ENCODE measurements around the gene HCN2.

The HCN2 gene

DNA sequence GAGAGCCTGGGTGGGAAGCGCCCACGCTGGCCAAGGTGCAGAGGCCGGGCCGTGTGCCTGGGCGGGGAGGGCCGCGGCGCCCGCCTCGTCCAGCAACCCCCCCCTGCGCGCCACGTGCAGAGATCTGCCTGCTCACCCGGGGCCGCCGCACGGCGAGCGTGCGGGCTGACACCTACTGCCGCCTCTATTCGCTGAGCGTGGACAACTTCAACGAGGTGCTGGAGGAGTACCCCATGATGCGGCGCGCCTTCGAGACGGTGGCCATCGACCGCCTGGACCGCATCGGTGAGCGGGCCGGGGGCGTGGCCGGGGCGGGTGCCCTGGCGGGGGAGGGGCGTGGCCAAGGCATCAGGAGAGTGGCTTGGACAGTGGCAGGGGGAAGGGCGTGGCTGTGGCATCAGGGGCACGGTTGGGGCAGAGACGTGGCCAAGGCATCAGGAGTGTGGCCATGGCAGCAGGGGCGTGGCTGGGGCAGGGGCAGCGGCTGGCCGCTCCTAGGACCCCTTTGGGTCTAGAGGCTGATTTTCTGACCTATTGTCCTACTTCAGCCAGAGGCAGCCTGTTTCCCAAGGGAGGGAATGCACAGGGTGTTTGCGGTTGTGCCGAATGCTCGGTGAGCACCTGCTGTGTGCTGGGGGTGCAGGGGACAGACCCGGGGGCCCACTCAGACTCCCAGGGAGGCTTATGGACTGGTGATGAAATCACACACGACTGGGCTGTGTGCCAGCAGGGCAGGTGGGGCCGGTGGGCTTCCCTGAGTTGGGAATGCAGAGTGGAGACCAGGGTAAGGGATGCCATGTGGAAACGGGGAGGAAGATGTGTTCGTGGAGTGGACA lies 24.3 kb downstream of the HCN2 start:
- no peak for DNase-seq (ENCODE audit: low read depth)
- TF ChIP-seq, protein P1, sequence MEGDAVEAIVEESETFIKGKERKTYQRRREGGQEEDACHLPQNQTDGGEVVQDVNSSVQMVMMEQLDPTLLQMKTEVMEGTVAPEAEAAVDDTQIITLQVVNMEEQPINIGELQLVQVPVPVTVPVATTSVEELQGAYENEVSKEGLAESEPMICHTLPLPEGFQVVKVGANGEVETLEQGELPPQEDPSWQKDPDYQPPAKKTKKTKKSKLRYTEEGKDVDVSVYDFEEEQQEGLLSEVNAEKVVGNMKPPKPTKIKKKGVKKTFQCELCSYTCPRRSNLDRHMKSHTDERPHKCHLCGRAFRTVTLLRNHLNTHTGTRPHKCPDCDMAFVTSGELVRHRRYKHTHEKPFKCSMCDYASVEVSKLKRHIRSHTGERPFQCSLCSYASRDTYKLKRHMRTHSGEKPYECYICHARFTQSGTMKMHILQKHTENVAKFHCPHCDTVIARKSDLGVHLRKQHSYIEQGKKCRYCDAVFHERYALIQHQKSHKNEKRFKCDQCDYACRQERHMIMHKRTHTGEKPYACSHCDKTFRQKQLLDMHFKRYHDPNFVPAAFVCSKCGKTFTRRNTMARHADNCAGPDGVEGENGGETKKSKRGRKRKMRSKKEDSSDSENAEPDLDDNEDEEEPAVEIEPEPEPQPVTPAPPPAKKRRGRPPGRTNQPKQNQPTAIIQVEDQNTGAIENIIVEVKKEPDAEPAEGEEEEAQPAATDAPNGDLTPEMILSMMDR (conservative IDR thresholded peaks at IDR 0.05; ENCODE audit: low read length) = no peak
- H3K4me3 ChIP-seq (ENCODE audit: low read length) = no peak overlapping the region

DNA sequence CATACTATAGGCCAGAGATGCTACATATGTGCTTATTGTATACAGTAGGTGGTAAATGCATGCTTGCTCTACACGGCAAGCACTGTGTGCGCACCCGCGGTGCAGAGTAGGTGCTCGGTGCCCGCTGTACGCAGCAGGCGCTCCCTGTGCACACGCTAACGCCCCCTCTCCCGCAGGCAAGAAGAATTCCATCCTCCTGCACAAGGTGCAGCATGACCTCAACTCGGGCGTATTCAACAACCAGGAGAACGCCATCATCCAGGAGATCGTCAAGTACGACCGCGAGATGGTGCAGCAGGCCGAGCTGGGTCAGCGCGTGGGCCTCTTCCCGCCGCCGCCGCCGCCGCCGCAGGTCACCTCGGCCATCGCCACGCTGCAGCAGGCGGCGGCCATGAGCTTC lies 25.9 kb downstream of the HCN2 start:
- no peak for DNase-seq (ENCODE audit: low read depth)
- no peak overlapping the region for H3K4me3 ChIP-seq (ENCODE audit: low read length)
- TF ChIP-seq, protein P1 (conservative IDR thresholded peaks at IDR 0.05; ENCODE audit: low read length) = no peak

DNA sequence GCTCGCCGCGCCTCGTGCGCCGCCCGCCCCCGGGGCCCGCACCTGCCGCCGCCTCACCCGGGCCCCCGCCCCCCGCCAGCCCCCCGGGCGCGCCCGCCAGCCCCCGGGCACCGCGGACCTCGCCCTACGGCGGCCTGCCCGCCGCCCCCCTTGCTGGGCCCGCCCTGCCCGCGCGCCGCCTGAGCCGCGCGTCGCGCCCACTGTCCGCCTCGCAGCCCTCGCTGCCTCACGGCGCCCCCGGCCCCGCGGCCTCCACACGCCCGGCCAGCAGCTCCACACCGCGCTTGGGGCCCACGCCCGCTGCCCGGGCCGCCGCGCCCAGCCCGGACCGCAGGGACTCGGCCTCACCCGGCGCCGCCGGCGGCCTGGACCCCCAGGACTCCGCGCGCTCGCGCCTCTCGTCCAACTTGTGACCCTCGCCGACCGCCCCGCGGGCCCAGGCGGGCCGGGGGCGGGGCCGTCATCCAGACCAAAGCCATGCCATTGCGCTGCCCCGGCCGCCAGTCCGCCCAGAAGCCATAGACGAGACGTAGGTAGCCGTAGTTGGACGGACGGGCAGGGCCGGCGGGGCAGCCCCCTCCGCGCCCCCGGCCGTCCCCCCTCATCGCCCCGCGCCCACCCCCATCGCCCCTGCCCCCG lies 26.5 kb downstream of the HCN2 start:
- no peak overlapping the region for H3K4me3 ChIP-seq (ENCODE audit: low read length)
- DNase-seq (ENCODE audit: low read depth) = no peak
- TF ChIP-seq, protein P1 (conservative IDR thresholded peaks at IDR 0.05; ENCODE audit: low read length) = no peak

- TF ChIP-seq, protein P1 (conservative IDR thresholded peaks at IDR 0.05; ENCODE audit: low read length) = no peak
- no peak for DNase-seq (ENCODE audit: low read depth)
- no peak overlapping the region for H3K4me3 ChIP-seq (ENCODE audit: low read length)
These were observed 27.3 kb downstream of the HCN2 start for GRCh38 chr19:616747-617526.

DNA sequence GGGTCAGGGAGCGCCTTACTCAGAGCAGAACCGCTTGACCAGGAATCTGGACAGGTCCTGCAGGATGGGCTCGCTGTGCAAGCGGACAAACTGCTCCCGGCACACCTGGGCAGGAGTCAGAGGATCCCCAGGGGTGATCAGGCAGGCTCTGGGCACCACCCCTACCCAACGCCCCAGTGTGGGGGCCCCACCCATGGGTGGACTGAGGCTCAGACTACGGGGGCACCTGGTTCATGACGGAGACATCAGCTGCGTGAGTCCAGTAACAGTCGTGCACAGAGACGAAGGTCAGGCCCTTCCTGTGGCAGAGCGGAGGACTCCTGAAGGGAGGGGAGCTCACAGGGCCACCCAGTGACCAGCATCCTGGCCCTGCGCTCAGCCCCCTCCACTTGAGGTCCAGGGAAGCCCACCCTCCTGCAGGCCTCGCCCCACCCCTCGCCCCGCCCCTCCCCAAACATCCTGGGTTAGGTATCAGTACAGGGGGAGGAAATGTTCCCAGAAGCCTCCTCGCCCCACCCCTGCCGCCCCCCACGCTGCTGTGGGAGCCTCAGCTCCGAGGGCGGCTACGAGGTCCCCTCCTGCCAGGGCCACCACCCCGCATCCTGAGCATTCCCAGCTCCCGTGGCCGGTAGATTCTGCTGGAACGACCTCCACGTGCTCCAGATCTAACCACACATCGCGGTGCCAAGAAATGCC lies 28.0 kb downstream of the HCN2 start:
- H3K4me3 ChIP-seq (ENCODE audit: low read length) = no peak overlapping the region
- TF ChIP-seq, protein P1 (conservative IDR thresholded peaks at IDR 0.05; ENCODE audit: low read length) = no peak
- DNase-seq (ENCODE audit: low read depth) = no peak

DNA sequence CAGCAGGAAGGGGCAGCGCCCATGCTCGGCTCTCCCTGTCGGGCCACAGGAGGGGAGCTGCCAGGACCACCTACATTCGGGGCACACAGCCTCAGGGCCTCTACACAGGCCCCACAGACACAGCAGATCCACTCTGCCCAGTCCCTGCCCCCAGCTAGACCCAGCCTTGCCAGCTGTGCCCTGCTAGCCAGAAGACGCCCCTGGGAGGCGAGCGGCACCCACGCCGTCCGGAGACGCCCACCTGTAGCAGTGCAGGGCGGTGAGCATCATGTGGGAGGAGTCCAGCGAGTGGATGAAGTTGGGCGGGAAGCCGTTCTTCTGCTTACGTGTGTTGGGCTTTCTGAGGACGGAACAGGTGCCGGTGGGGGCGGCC lies 28.6 kb downstream of the HCN2 start:
- DNase-seq (ENCODE audit: low read depth) = no peak
- TF ChIP-seq, protein P1 (conservative IDR thresholded peaks at IDR 0.05; ENCODE audit: low read length) = no peak
- H3K4me3 ChIP-seq (ENCODE audit: low read length) = no peak overlapping the region

All from AG10803 (cell line).